ENCODE data around the gene HAUS6.
"Not testable (repeated sequence)": the region's sequence is repeated elsewhere in the genome, so short reads cannot be mapped to it uniquely, and the experiment has no call there.

The HAUS6 gene

GRCh38 chr9:19114680-19115270, 12.1 kb upstream of the HAUS6 start:
- no peak for DNase-seq

GRCh38 chr9:19113964-19114679, 11.4 kb upstream of the HAUS6 start:
- DNase-seq, result no peak

- DNase-seq, result not testable (repeated sequence)
These were observed 10.4 kb upstream of the HAUS6 start for GRCh38 chr9:19113064-19113611.

GRCh38 chr9:19108038-19108437, 5.3 kb upstream of the HAUS6 start:
- no peak for DNase-seq

- DNase-seq, result no peak
These were observed 2.0 kb upstream of the HAUS6 start for GRCh38 chr9:19104515-19105282.

GRCh38 chr9:19102181-19102630, 498 bp downstream of the HAUS6 start:
- peak; percentile 7 for DNase-seq

- DNase-seq, result no peak
These were observed 1.5 kb downstream of the HAUS6 start for GRCh38 chr9:19101203-19101602.

- DNase-seq, result not testable (repeated sequence)
These were observed 5.3 kb downstream of the HAUS6 start for GRCh38 chr9:19097431-19097830.

GRCh38 chr9:19087106-19088000, 15.4 kb downstream of the HAUS6 start:
- DNase-seq, result no peak

- no peak for DNase-seq
These were observed 17.4 kb downstream of the HAUS6 start for GRCh38 chr9:19085295-19085694.

GRCh38 chr9:19074836-19075235, 27.9 kb downstream of the HAUS6 start:
- DNase-seq, result no peak

- no peak for DNase-seq
These were observed 28.5 kb downstream of the HAUS6 start for GRCh38 chr9:19074229-19074628.

- no peak for DNase-seq
These were observed 45.7 kb downstream of the HAUS6 start for GRCh38 chr9:19057033-19057432.

- no peak for DNase-seq
These were observed 51.8 kb downstream of the HAUS6 start for GRCh38 chr9:19050637-19051591.

- DNase-seq, result no peak
These were observed 52.6 kb downstream of the HAUS6 start for GRCh38 chr9:19049917-19050636.

- DNase-seq, result peak; percentile 90
These were observed 53.5 kb downstream of the HAUS6 start, which contains the start of gene RRAGA for GRCh38 chr9:19048966-19049916. Gene RRAGA (plus strand): TSS chr9:19049427. CDS start chr9:19049660, 233 bp downstream.

GRCh38 chr9:19036611-19037010, 66.1 kb downstream of the HAUS6 start:
- no peak for DNase-seq

GRCh38 chr9:19033015-19033414, 69.7 kb downstream of the HAUS6 start, which contains the start of gene SAXO1:
Gene SAXO1 (minus strand): TSS chr9:19033209. CDS start chr9:19032908, 301 bp downstream.
- DNase-seq, result no peak

- DNase-seq, result no peak
These were observed 70.3 kb downstream of the HAUS6 start for GRCh38 chr9:19032406-19032805.
